Stimulated activated CD4-positive, alpha-beta T cell treated with anti-CD3 and anti-CD28 coated beads, Interleukin-4, amount 100 ng/mL, for 1 hour (primary cell): ENCODE measurements around the gene SPESP1.
"Not testable (repeated sequence)": the region's sequence is repeated elsewhere in the genome, so short reads cannot be mapped to it uniquely, and the experiment has no call there.

Experiments
- DNase-seq: peaks from one replicate; pipeline ENCODE4 v3.0.0-alpha.2; 2020

Gene SPESP1

DNA sequence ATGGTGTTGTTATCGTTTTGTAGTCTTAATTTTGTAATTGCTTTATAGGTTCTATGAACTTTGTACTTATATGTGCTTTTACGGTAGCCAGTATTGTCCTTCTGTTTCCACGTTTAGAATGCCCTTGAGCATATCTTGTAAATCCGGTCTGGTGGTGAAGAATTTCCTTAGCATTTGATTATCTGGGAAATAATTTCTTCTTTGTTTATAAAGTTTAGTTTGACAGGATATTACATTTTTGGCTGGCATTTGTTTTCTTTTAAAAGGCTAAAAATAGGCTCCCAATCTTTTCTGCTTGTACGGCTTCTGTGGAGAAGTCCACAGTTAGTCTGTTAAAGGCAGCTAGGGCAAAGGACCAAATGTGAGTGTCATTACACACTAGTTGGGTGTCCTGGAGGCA, 36.7 kb downstream of the SPESP1 start:
- DNase-seq = no peak

DNA sequence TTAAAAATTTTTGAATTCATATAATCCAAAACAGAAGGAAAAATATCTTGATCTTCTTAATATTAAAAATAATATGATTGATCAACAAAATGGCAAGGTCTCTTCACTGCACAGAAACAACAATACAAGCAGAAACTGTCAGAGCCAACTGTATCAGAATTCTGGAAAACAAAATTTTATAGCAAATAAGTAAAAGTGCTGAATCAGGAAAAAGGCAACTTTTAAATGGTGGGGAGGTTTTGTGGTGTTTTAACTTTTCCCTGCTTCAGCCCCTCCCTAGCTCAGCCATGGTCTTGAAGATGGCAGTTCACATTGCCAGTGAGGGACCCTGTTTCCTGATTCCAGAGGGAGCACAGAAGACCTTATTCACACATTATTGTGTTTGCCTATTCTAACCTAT, 37.6 kb downstream of the SPESP1 start:
- DNase-seq = no peak

DNA sequence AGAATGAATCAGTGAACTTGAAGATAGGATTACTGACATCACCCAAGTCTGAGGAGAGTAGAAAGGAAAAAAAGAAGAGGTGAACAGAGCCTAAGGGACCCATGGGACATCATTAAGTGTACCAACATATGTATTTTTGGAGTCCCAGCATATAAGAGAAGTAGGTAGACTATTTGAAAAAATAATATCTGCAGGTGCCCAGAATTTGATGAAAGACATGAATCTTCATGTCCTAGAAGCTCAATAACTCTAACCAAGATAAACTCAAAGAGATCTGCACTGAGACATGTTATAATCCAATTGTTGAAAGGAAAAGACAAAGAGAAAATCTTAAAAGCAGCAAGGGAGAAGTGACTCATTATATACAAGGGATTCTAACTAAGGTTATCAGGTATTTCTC, 39.0 kb downstream of the SPESP1 start:
- no peak for DNase-seq

DNA sequence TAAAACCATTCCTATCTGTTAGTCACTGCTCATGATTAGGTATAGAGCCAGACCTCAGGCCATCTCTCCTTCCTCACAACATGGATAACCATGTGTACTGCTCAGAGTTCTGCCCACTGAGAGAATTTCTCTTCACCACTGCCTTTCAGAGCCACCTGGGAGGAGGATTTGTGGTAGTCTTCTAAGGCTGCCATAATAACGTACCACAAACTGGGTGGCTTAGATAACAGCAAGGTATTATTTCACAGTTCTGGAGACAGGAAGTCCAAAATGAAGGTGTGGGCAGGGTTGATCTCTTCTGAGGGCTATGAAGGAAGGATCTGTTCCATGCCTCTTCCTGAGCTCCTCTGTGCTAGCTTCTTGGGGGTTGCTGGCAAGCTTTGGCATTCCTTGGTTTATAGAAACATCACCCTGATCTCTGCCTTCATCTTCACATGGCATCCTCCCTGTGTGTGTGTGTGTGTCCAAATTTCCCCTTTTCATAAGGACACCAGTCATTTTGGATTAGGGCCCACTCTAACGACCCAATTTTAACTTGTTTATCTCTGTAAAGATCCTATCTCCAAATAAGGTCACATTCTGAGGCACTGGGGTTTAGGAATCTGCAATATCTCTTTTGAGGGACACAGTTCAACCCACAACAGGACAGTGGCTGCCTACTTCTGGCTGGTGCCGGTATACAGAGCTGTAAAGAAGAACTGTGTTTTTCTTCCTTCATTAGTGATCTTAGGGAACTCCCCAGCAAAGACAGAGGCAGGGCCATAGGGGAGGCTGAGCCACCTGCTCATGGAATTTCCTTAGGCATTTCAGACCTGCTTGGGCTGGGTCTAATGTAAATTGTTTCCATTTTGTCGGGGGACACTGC, 42.1 kb downstream of the SPESP1 start:
- DNase-seq = no peak

DNA sequence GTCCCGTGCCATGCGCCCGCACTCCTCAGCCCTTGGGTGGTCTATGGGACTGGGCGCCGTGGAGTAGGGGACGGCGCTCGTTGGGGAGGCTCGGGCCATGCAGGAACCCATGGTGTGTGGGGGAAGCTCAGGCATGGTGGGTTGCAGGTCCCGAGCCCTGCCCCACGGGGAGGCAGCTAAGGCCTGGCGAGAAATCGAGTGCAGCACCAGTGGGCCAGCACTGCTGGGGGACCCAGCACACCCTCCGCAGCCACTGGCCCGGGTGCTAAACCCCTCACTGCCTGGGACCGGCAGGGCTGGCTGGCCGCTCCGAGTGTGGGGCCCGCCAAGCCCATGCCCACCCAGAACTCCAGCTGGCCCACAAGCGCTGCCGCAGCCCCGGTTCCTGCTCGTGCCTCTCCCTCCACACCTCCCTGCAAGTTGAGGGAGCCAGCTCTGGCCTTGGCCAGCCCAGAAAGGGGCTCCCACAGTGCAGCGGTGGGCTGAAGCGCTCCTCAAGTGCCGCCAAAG, 45.4 kb downstream of the SPESP1 start:
- not testable (repeated sequence) for DNase-seq

DNA sequence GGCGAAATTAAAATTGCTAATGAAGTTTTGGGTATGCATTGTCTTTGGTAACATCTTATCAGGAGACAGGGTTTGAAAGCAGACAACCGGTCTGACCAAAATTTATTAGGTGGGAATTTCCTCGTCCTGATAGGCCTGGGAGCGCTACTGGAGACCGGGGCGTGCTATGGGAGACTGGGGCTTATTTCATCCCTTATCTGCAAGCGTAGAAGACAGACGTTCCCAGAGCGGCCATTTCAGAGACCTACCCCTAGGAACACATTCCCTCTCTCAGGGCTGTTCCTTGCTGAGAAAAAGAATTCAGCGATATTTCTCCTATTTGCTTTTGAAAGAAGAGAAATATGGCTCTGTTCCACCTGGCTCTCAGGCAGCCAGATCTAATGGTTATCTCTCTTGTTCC, 47.1 kb downstream of the SPESP1 start:
- not testable (repeated sequence) for DNase-seq

DNA sequence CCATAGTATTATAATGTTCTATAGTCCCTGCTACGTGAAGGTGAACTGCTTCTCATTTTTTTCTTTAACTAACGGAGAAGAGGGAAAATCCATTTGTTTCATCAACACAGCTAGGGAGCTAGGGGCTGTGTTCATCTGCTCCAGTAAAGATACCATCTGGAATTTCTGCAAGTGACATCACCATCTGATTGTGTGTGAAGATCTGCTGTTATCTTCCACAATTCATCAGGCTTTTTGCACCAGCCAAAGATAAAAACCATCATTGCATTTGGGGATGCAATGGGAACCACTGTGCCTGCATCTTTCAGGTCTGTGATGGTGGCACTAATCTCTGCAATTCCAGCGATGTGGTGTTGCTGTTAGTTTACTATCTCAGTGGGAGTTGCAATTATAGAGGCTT, 48.7 kb downstream of the SPESP1 start:
- DNase-seq = no peak

DNA sequence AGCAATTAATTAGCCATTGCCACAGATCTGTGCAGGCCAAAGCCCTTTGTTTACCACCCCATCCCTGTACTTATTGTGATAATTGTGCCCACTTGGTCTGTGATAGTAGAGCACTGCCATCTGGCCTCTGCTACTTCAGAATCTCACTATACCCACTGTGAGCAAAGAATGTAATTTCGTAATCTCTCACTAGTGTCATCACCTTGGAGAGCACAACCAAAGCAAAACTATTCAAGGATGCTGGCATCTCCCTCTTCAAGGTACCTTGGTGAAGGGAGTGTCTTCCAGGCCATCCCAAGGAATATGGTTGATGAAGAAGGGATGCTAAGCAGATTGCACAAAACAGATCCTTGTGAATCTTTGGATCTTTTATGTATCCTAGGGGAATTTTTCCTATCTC, 49.5 kb downstream of the SPESP1 start:
- DNase-seq = no peak

DNA sequence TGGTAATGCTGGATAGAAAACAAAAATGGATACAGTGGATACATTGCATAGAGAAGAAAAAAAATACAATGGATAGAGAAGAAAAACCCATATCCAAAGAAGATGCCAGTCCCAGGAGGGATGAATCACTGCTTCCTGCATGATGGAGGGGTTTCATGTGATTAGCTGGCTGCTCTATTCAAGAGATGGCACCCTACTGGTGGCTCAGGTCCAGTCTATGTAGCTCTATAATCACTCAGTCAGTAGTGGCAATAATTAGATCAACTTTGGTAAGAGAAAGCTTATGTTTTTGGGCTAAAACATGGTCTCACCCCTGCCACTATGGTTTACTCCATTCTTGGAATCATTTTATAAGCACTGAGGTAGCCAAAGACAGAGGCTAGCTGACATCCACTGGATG, 50.5 kb downstream of the SPESP1 start:
- no peak for DNase-seq

DNA sequence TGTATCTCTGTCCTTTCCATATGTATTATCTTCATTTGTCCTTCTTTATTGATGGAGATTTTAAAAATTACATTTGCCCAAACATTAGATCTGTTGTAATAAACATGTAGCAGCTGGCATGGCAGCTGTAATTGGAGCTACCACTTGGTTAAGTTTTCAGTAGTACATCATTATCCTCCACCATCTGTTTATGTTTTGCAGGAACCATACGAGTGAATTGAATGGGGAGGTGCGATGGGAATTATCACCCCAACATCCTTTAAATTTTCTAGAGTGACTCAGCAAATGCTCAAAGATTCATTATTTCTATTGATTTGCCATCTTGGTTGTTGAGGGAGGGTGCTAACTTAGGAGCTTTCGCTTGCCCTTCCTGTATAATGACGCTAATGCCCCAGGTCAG, 51.6 kb downstream of the SPESP1 start:
- DNase-seq = no peak

DNA sequence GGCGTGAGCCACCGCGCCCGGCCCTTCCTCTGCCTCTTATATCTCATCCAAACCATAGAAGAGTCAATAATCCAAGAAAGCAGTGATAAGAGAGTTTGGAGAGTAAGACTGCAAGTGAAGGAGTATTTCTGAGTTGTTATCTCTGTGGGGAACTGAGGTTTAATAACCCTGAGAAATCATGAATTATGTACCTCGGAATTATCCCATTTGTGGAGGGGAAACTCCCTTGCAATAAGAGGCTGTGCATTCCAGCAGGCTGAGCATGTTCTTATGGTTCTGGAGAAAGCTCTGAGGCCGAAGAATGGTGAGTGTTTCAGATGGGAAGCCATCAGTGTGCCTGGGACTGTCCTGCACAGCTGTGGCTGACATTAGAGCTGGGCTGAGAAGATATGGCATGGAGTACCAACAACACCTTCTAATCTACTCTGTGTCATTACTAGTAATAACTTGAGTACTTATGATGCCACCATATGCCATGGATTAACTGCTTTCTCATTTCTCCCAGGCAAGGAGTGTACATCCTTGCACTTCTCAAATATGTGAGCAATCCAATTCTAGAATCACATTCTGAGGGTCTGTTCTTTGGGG, 52.7 kb downstream of the SPESP1 start:
- DNase-seq = no peak

DNA sequence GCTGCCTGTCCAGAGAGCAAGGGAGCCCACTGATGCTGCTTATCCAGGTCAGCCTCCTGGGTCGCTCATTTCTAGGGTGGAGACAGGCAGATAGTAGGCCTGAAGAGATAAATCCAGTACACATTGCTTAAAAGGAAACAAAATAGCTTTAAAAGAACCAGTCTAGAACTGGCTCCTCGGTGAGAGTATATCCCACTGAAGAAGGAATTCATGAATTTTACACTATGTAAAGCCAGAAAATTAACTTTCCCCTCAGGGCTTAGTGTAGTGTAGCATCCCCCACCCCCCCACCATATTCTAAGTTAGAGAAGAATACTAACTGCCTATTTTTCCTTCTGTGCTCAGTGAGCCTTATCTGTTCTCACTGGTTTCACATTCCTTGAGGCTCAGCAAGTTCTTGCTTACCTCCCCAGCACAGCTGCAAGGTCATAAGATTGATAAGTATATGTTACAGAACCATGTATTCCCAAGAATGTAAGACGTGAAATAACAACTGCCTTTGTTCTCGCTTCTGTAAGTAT, 53.7 kb downstream of the SPESP1 start:
- no peak for DNase-seq

DNA sequence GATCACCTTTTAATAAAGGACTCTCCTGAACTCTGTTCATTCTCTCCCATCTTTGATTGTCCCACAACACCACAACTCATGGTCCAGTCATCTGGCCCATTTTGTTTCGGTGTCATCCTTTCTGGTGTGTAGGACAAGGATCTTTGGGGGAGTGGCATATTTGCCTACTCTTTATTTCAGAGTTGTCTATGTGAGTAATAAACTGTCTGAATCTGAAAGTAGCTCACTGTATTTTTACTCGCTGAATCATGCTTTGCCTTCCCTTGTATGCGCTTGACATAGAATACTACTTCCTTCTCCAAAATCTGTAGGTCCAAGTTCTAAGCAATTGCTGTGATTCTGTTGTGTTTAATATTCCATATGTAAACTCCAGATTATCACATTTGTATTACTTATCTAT, 54.3 kb downstream of the SPESP1 start:
- no peak for DNase-seq

DNA sequence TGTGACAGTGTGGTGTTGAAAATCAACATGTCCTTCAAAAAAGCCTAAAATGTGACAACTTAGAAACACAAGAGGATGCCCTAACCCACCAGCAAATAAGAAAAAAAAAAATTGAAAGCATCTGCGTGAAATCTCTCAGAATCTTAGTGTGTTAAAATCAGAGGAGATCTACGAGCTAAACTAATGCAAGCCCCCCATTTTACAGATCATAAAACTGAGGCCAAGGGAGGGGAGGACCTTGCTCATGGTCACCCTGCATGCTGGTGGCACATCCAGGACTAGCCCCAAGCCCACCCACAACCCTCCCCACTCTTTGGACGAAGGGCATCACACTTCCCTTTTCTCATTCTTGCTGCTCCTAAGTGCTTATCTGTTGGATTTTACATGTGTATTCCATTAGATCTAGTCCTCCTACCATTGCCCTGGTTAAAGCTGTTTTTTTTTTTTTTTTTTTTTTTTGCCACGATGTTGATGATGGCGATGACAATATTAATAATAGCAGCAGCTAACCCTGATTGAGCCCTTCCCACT, 55.1 kb downstream of the SPESP1 start:
- DNase-seq = no peak

DNA sequence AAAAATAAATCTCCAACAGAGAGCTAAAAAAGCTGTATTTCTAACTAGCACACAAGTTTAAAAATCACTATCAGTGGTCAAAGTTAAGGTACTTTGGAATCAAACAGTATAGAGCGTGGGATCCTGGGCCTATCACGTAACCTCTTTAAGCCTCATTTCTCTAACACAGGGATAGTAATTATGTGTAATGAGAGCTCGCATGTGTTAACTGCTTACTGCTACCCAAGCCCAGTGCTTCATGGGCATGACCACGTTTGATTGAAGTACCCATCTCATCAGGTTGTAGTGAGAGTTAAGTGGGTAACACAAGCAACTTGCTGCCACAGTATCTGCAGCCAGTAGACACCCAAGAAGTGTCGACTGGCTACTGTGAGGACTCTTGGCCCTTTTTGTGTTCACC, 56.0 kb downstream of the SPESP1 start:
- DNase-seq = no peak

DNA sequence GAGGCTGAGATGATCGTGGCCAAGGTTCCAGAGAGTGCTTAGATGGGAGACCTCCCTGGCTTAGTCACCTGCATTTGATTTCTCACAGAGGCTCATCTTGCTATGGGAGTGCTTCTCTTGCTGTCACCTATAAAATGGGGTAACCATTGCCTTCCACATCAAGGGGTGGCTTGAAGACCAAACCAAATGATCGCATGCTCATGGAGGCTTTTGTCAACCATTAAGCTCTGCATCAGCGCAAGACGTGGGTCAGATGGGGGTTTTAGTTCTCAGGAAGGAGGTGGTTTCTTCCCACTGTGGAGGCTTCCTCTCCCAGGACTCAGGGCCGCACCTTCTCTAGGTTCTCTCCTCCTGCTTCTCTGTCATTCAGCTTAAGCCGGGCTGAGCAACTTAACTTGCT, 56.8 kb downstream of the SPESP1 start:
- no peak for DNase-seq

DNA sequence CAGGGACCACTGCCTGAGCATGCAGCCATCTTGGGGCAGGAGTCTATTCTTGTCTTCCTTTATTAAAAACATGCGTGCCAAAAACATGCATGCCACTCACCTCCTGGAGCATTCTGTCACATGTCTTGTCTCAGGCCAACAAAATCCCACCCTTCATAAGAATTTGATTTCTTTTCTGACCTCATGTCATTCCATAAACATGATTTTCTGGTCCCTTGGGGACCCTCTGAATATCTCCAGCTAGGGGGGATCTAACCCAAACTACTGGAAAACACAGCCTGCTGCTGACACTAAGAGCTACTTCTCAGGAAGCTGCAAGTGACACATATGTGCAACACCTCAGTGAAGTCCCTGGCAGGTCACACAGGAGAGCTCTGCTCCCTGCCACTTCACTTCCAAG, 57.4 kb downstream of the SPESP1 start:
- no peak for DNase-seq

DNA sequence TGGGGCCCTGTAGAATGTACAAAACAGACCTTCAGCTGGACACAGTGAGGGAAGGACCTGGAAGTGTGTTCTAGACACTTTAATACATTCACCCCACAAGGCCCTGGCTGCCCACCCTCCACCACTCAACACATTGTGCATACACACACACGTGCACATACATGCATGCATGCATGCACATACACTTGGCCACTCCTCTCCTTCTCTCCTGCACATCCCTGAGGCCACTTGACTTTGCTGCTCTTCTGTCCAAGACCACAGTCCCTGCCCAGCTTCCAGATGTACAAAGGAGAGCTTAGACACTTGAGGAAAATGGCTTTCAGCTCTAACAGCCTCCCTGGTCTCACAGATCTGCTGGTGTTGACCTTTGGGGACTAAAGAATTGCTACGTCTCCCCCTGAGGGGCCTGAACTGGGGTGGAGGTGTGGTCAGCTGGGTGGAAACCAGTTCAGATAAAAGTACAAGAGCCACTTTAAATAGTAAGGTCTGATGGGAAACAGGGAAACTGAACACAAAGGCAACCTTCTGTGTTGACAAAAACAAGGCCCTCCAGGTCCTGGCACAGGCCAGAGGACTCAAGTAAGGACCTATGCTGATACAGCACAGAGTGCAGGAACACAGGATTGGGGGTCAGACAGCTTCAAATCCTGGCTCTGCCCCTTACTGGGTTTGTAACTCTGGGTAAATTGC, 59.4 kb downstream of the SPESP1 start:
- DNase-seq = no peak

DNA sequence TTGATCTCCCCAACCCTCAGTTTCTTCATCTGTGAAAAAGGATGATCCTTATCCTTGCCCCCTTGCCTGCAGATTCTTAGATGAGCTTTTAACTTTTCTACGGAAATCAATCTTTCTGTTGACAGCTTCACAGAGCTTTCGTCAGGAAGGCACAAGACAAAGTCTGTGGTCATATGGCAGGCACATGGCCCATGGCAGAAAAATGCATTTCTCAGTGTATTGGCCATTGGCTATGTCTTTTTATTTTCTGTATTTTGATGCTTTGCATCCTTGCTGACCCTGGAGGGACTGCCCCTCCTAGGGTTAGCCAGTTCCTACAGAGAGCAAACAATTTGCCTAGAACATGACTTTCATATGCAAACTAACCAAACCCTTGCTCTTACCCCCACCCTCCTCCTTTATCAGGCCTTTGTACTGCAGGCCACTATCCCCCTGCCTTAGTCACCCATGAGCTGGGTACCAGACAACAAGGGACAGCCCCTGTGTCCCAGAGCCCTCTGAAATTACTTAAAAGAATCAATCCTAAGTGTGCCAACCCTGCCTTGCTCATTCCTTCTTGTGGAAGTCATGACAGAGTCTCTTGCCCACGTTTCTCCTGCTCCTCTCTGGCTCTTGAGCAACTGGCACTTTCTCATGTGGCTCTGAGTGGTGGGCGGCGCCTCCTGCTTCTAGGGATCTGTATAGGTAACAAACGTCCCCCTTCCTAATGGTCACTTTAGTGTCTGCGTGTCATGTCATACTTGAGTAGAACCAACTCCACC, 60.1 kb downstream of the SPESP1 start:
- DNase-seq = no peak

DNA sequence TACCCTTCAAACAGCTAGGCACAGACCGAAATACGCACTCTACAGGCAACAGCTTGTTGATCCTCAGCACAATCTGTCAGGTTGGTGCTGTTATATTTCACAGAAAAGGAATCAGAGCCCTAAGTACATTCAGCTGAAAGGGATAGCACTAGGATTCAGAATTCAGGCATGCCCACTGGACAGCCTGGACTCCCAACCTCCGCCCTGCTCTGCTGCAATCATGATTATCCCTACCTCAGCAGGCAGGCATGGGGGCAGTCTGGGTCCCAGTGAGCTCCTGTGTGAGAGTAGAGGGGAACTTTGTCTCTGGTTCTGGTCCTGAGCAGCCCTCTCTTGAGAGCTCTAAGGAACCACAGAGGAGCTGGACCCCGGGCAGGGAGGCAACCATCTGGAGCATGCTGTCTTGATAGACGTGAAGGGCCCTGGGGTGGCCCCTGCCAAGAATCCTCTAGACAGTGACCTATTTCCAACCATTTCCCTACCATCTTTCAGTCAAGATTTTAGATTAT, 60.7 kb downstream of the SPESP1 start:
- no peak for DNase-seq

DNA sequence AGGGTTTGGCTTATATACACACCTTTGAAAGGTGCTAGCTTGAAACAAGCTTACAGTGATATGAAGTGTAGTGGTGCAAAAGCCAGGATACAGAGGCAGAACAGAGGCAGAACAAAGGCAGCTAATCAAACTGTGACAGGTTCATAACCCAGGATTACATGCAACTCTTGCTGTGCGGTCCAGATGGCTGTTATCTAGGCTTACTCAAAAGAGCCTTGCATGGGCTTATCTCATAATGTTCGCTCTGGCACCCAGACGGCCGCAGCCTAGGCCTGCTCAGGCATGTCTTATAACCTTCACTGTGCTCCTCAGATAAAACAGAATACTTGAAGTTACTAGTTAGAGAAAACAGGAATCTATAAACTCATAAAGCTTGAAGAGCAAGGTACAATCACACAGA, 61.4 kb downstream of the SPESP1 start:
- no peak for DNase-seq

DNA sequence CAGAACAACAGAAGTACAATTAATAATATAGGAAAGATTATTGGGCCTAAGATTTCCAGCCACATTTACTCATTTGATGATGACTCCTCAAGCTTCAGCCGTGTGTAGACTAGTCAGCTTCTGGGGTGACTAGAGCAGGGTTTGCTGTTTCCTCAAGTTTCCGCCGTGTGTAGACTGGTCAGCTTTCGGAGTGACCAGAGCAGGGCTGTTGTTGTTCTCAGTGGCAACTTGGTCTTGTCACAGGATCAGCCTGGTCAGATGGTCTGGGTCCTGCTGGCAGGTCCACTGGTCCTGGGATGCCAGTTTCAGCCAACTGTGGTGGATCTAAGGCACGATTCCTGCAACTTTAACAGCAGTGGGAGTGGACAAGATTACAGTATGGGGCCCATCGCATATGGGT, 62.4 kb downstream of the SPESP1 start:
- no peak for DNase-seq
